AG04449 (cell line): ENCODE measurements around the gene EMID1.
"Not testable (repeated sequence)": the region's sequence is repeated elsewhere in the genome, so short reads cannot be mapped to it uniquely, and the experiment has no call there.

Source experiments
- CTCF ChIA-PET: fragments of 350-600 bp; formaldehyde crosslinking; extraction: SDS; loops from one replicate; lab custom pipeline; 2021; ENCODE audit warnings: antibody characterized with exemption; lab: Yijun Ruan, JAX
- POLR2A ChIA-PET: fragments of 400-600, 350-600 bp; formaldehyde crosslinking; extraction: SDS; loops from one replicate; lab custom pipeline; 2020; ENCODE audit warnings: antibody characterized with exemption, inconsistent platforms; lab: Yijun Ruan, JAX
- DNase-seq: peaks from one replicate; pipeline ENCODE4 v3.0.0-alpha.2; 2010; ENCODE audit warnings: low read depth, low spot score
- H3K4me3 ChIP-seq: 2 replicates; pipeline ENCODE4 v1.5.1; 2011; ENCODE audit warnings: low read depth, mild to moderate bottlenecking, control low read depth, low read length
- CTCF ChIP-seq: IDR thresholded peaks from one replicate; pipeline ENCODE4 v1.5.1; 2011; ENCODE audit warnings: mild to moderate bottlenecking, moderate library complexity, low read length, control low read depth, inconsistent platforms; ENCODE audit not compliant: insufficient read depth; ENCODE audit errors: missing control alignments

The EMID1 gene

GRCh38 chr22:29230972-29231875 lies 25.5 kb downstream of the EMID1 start:
- CTCF ChIA-PET, result interaction anchor here (0.7 to 1.3 kb wide), 3 partner anchors 15 to 76 kb away, joined by 3 to 5 read pairs (median 3); no protein-coding TSS in a partner anchor
- no peak overlapping the region for H3K4me3 ChIP-seq
- POLR2A ChIA-PET, result no interaction called here
- no peak for DNase-seq
- no peak for TF ChIP-seq CTCF

GRCh38 chr22:29231971-29232959 lies 26.6 kb downstream of the EMID1 start:
- DNase-seq, result no peak
- ChIA-PET CTCF (interaction anchor here (1.2 to 5.2 kb wide), 3 partner anchors 11 to 14 kb away, joined by 3 to 41 read pairs (median 5); no protein-coding TSS in a partner anchor), POLR2A (no interaction called here)
- H3K4me3 ChIP-seq, result no peak overlapping the region
- no peak for TF ChIP-seq CTCF

- POLR2A ChIA-PET, result no interaction called here
- no peak for TF ChIP-seq CTCF
- no peak for DNase-seq
- CTCF ChIA-PET, result interaction anchor here (1.0 to 5.2 kb wide), 2 partner anchors 12 to 14 kb away, joined by 5 to 41 read pairs; no protein-coding TSS in a partner anchor
- H3K4me3 ChIP-seq, result no peak overlapping the region
Measured at GRCh38 chr22:29233277-29233877, 27.7 kb downstream of the EMID1 start.

- DNase-seq, POLR2A ChIA-PET, H3K4me3 ChIP-seq: not testable (repeated sequence)
- CTCF ChIA-PET, result interaction anchor here (0.9 to 1.4 kb wide), 2 partner anchors 8 to 87 kb away, joined by 3 read pairs; no protein-coding TSS in a partner anchor
Measured at GRCh38 chr22:29240481-29240880, 34.8 kb downstream of the EMID1 start.

GRCh38 chr22:29243874-29244446 lies 38.3 kb downstream of the EMID1 start:
- CTCF ChIA-PET, result interaction anchor here (0.6 to 2.8 kb wide), 12 partner anchors 9 to 643 kb away, joined by 3 to 43 read pairs (median 14); partner anchors contain the start of genes EMID1 and RHBDD3
- no peak for DNase-seq
- H3K4me3 ChIP-seq, result no peak overlapping the region
- no peak for TF ChIP-seq CTCF
- POLR2A ChIA-PET, result no interaction called here
